Activated CD8-positive, alpha-beta T cell treated with anti-CD3 and anti-CD28 coated beads, Interleukin-2, amount 10 ng/mL, durations not matched to agents 7 days and 5 days (primary cell): ENCODE data around the gene FAM83C. TPM values are rescaled to one million over a fixed set of nuclear protein-coding genes. Genes with fewer than 3 reads are reported as not detected.
A peak's percentile ranks its signal among the peaks of the same experiment; 100 is the strongest.
"Not testable (repeated sequence)": the region's sequence is repeated elsewhere in the genome, so short reads cannot be mapped to it uniquely, and the experiment has no call there.

Source experiments
- ATAC-seq: fragments of 150-1000 bp; cut with Tn5 transposase; one replicate; pipeline ENCODE4 v1.10.0; 2021; ENCODE audit warnings: moderate library complexity
- CTCF ChIA-PET: fragments of 350-600 bp; sonication (Branson Sonifier 250); formaldehyde crosslinking; loops from one replicate; lab custom pipeline; 2021; ENCODE audit warnings: antibody characterized with exemption; lab: Charles Lee
- POLR2A ChIA-PET: fragments of 350-600 bp; sonication (Branson Sonifier 250); formaldehyde crosslinking; loops from one replicate; lab custom pipeline; 2021; ENCODE audit warnings: antibody characterized with exemption; lab: Charles Lee
- DNase-seq: peaks from one replicate; pipeline ENCODE4 v3.0.0-alpha.2; 2020
- H3K27ac Mint-ChIP-seq: one replicate; pipeline ENCODE4 v1.8.0; 2021; ENCODE audit warnings: mild to moderate bottlenecking, mixed read lengths
- H3K27me3 Mint-ChIP-seq: one replicate; pipeline ENCODE4 v1.8.0; 2021; ENCODE audit warnings: low read depth, mixed read lengths
- H3K36me3 Mint-ChIP-seq: one replicate; pipeline ENCODE4 v1.8.0; 2021; ENCODE audit warnings: low read depth, mixed read lengths
- H3K4me1 Mint-ChIP-seq: one replicate; pipeline ENCODE4 v1.8.0; 2021; ENCODE audit warnings: low read depth, mixed read lengths
- H3K4me3 Mint-ChIP-seq: one replicate; pipeline ENCODE4 v1.8.0; 2021; ENCODE audit warnings: mild to moderate bottlenecking, mixed read lengths
- H3K9me3 Mint-ChIP-seq: one replicate; pipeline ENCODE4 v1.8.0; 2022; ENCODE audit warnings: mixed read lengths; ENCODE audit not compliant: insufficient read depth
- total RNA-seq, 2 experiments: library from RNA; stranded (reverse); gene quantifications; one replicate each; pipeline ENCODE4 v1.2.3, GENCODE V29; 2021

Gene FAM83C
- total RNA-seq, 2 experiments from 2014 or later = not detected

- ATAC-seq (no peak), DNase-seq (no peak)
- no peaks in the 10 kb centered on the region for H3K9me3 Mint-ChIP-seq
- H3K27ac Mint-ChIP-seq = peak overlapping the region; percentile 66
- no peak overlapping the region for H3K4me3 Mint-ChIP-seq
- ChIA-PET POLR2A (no interaction called here), CTCF (interaction anchor here (8.6 kb wide), 1 partner anchor 10 kb away, joined by 84 read pairs; no protein-coding TSS in a partner anchor)
- H3K4me1 Mint-ChIP-seq = peaks cover 50% of the 10 kb centered on the region
- peaks cover 22% of the 10 kb centered on the region for H3K36me3 Mint-ChIP-seq
- no peaks in the 10 kb centered on the region for H3K27me3 Mint-ChIP-seq
Measured at GRCh38 chr20:35316086-35316485, 23.9 kb upstream of the FAM83C start.

DNA sequence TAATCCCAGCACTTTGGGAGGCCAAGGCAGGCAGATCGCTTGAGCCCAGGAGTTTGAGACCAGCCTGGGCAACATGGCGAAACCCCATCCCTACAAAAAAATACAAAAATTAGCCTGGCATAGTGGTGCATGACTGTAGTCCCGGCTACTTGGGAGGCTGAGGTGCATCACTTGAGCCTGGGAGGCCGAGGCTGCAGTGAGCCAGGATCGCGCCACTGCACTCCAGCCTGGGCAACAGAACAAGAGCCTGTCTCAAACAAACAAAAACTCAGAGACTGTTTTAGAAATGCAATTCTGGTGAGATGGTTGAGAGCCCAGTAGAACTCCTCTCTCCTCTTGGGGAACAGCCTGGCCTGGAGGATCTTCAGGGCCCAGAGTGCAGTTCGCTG, 23.4 kb upstream of the FAM83C start:
- CTCF ChIA-PET = interaction anchor here (1.1 to 2.0 kb wide), 3 partner anchors 11 to 132 kb away, joined by 3 to 16 read pairs (median 5); no protein-coding TSS in a partner anchor
- not testable (repeated sequence) for H3K27me3 Mint-ChIP-seq, DNase-seq, ATAC-seq, H3K4me3 Mint-ChIP-seq, H3K9me3 Mint-ChIP-seq
- peaks cover 22% of the 10 kb centered on the region for H3K36me3 Mint-ChIP-seq
- H3K4me1 Mint-ChIP-seq = peaks cover 53% of the 10 kb centered on the region
- POLR2A ChIA-PET = interaction anchor here (1.0 kb wide), 1 partner anchor 14 kb away, joined by 3 read pairs; no protein-coding TSS in a partner anchor
- H3K27ac Mint-ChIP-seq = peak overlapping the region; percentile 75

GRCh38 chr20:35314816-35315631, 22.8 kb upstream of the FAM83C start:
- DNase-seq (no peak), ATAC-seq (peak; percentile 58)
- Mint-ChIP-seq H3K27me3 (no peaks in the 10 kb centered on the region), H3K4me3 (no peak overlapping the region), H3K9me3 (no peaks in the 10 kb centered on the region), H3K36me3 (peaks cover 21% of the 10 kb centered on the region), H3K4me1 (peaks cover 53% of the 10 kb centered on the region), H3K27ac (peak overlapping the region; percentile 75)
- ChIA-PET POLR2A (interaction anchor here (1.0 kb wide), 1 partner anchor 14 kb away, joined by 3 read pairs; no protein-coding TSS in a partner anchor), CTCF (interaction anchor here (1.1 to 2.0 kb wide), 3 partner anchors 11 to 133 kb away, joined by 3 to 16 read pairs (median 5); no protein-coding TSS in a partner anchor)

GRCh38 chr20:35312318-35312717, 20.1 kb upstream of the FAM83C start:
- peaks cover 43% of the 10 kb centered on the region for H3K4me1 Mint-ChIP-seq
- ChIA-PET CTCF (interaction anchor here (1.0 to 2.1 kb wide), 4 partner anchors 8 to 127 kb away, joined by 3 to 7 read pairs (median 5); no protein-coding TSS in a partner anchor), POLR2A (no interaction called here)
- DNase-seq (no peak), ATAC-seq (no peak)
- H3K4me3 Mint-ChIP-seq = no peak overlapping the region
- no peaks in the 10 kb centered on the region for H3K27me3 Mint-ChIP-seq
- H3K36me3 Mint-ChIP-seq = peaks cover 26% of the 10 kb centered on the region
- peak overlapping the region; percentile 17 for H3K27ac Mint-ChIP-seq
- H3K9me3 Mint-ChIP-seq = no peaks in the 10 kb centered on the region

GRCh38 chr20:35311822-35312221, 19.6 kb upstream of the FAM83C start:
- POLR2A ChIA-PET = no interaction called here
- CTCF ChIA-PET = interaction anchor here (1.0 to 2.1 kb wide), 3 partner anchors 8 to 18 kb away, joined by 5 to 7 read pairs (median 5); no protein-coding TSS in a partner anchor
- DNase-seq = no peak

DNA sequence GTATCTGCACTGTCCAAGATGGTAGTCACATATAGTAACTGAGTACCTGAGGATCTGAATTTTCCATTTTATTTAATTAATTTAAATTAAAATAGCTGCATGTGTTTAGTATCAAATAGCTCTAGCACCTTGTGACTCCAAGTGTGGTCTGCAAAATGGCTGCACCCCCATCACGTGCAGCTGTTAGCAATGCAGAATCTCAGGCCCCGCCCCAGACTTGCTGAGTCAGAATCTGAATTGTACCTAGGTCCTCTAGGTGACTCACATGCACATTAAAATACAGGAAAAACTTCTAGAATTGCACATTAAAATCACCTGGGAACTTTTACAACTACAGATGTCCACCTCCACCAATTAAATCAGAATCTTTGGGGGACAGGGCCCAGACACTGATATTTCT, 19.2 kb upstream of the FAM83C start:
- peaks cover 51% of the 10 kb centered on the region for H3K4me1 Mint-ChIP-seq
- CTCF ChIA-PET = interaction anchor here (1.5 to 3.0 kb wide), 3 partner anchors 8 to 18 kb away, joined by 5 to 13 read pairs (median 7); no protein-coding TSS in a partner anchor
- ATAC-seq = no peak
- H3K27ac Mint-ChIP-seq = no peak overlapping the region
- H3K4me3 Mint-ChIP-seq = no peak overlapping the region
- peak; percentile 44 for DNase-seq
- POLR2A ChIA-PET = no interaction called here
- no peaks in the 10 kb centered on the region for H3K9me3 Mint-ChIP-seq
- peaks cover 26% of the 10 kb centered on the region for H3K36me3 Mint-ChIP-seq
- H3K27me3 Mint-ChIP-seq = no peaks in the 10 kb centered on the region

More at GRCh38 chr20:35311822-35312221, 19.6 kb upstream of the FAM83C start:
- Mint-ChIP-seq H3K36me3 (peaks cover 26% of the 10 kb centered on the region), H3K27ac (no peak overlapping the region), H3K4me3 (no peak overlapping the region), H3K27me3 (no peaks in the 10 kb centered on the region), H3K9me3 (no peaks in the 10 kb centered on the region), H3K4me1 (peaks cover 47% of the 10 kb centered on the region)
- ATAC-seq = no peak

DNA sequence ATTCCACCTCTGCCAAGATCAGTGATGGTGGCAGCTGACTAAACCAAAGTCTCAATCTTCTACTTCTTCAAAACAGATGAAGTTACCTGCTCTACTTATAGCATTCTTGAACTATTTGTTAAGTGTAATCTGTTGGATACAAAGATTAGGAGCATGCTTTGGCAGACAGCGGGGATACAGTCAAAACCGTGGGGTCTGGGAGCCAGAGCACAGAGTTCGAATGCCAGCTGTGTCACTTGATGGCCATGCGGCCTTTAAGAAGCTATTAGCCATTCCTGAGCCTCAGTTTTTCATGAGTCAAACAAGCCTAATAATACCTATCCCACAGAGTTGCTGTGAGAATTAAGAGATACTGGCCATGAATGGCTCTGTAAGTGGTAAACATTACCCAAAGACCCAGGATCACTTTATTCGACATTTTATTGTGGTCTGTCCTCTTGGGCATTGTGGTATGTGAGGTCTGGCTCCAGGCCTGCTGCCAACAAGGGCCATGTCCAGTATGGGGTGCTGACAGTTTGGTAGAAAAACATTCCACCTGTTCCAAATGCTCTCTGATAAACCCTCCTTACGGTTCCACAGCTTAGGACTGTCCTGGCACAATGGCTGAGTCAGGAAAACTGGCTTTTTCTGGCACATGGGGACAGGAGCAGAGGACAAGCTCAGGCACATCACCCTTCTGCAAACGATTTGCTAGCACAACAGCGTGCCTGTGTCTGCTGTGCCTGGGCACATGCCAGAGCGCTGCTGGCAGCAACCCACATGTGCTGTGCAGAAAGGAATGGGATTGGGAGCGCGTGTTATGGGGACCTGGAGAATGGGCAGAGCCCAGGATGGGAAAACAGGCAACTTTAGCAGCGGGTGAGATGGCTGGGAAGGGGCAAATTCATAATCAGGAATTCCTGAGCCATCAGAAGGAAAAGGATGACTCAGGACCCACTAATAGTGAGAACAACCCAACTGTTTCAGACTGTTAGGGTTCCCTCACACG, 15.7 kb upstream of the FAM83C start:
- Mint-ChIP-seq H3K9me3 (no peaks in the 10 kb centered on the region), H3K4me1 (peaks cover 61% of the 10 kb centered on the region), H3K27me3 (no peaks in the 10 kb centered on the region), H3K4me3 (no peak overlapping the region), H3K27ac (peak overlapping the region; percentile 65), H3K36me3 (peaks cover 20% of the 10 kb centered on the region)
- POLR2A ChIA-PET = no interaction called here
- CTCF ChIA-PET = interaction anchor here (0.7 to 9.3 kb wide), 14 partner anchors 9 to 187 kb away, joined by 3 to 94 read pairs (median 6); partner anchors contain the start of genes CEP250, EIF6 and GDF5
- no peak for DNase-seq
- no peak for ATAC-seq

- DNase-seq = peak; percentile 46
- H3K4me1 Mint-ChIP-seq = peaks cover 53% of the 10 kb centered on the region
- CTCF ChIA-PET = interaction anchor here (0.7 to 9.3 kb wide), 14 partner anchors 8 to 188 kb away, joined by 3 to 94 read pairs (median 4); partner anchors contain the start of genes CEP250, EIF6 and GDF5
Measured at GRCh38 chr20:35306931-35307517, 14.8 kb upstream of the FAM83C start.

DNA sequence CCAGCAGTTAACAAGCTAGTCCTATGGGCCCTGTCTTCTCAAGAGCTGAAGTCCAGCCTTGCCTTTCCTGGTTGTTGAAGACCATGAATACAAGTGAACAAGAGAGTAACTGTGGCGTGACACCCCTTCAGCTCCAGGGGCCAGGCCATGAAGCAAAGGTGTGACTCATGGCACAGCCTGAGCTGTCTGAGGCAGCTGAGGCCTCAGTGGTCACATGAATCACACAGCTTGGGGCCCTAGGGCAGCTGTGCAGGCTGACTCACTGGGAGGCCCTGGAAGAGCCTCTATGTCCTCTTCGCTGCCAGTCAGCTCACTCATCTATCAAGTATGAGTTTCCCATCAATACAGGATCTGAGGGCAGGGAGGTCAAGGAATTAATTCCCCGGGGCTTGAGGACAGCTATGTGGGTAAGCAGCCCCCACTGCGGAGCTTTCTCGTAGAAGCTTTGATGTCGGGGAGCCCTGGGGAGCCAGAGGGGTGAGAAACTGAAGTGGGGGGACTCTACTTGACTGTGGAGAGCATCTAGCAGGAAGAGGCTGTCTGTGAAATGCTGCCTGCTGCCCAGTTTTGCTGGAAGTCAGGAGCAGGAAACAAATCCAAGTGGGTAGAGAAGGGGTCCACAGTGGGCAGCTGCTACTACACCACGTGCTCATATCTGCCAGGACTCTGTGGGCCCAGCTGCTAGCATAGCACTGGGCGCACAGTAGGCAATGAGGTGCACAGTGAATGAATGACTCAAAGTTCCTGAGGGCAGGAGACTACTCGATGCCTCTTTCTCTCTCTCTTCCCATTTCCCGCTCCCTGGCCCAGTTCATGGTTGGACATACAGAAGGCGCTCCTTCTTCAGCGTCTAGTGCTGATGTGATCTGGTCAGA, 13.7 kb upstream of the FAM83C start:
- ATAC-seq (peak; percentile 82), DNase-seq (peak; percentile 75)
- ChIA-PET POLR2A (interaction anchor here (0.5 to 1.3 kb wide), 3 partner anchors 106 to 144 kb away, joined by 3 to 6 read pairs (median 5); partner anchors contain the start of genes GDF5 and UQCC1), CTCF (interaction anchor here (0.6 to 9.3 kb wide), 16 partner anchors 7 to 210 kb away, joined by 3 to 94 read pairs (median 12); partner anchors contain the start of genes CEP250 and GDF5)
- Mint-ChIP-seq H3K27me3 (no peaks in the 10 kb centered on the region), H3K9me3 (no peaks in the 10 kb centered on the region), H3K36me3 (peaks cover 10% of the 10 kb centered on the region), H3K4me3 (no peak overlapping the region), H3K27ac (peak overlapping the region; percentile 83), H3K4me1 (peaks cover 44% of the 10 kb centered on the region)

More at GRCh38 chr20:35306931-35307517, 14.8 kb upstream of the FAM83C start:
- ATAC-seq = peak; percentile 45
- Mint-ChIP-seq H3K27ac (no peak overlapping the region), H3K36me3 (peaks cover 12% of the 10 kb centered on the region), H3K27me3 (no peaks in the 10 kb centered on the region), H3K9me3 (no peaks in the 10 kb centered on the region), H3K4me3 (no peak overlapping the region)
- POLR2A ChIA-PET = no interaction called here

GRCh38 chr20:35304956-35305355, 12.7 kb upstream of the FAM83C start:
- peaks cover 44% of the 10 kb centered on the region for H3K4me1 Mint-ChIP-seq
- no peak overlapping the region for H3K4me3 Mint-ChIP-seq
- no peak for ATAC-seq
- no peak for DNase-seq
- ChIA-PET POLR2A (interaction anchor here (1.2 to 1.3 kb wide), 2 partner anchors 106 to 132 kb away, joined by 5 to 6 read pairs; partner anchors contain the start of genes GDF5 and UQCC1), CTCF (interaction anchor here (0.9 to 9.3 kb wide), 19 partner anchors 10 to 490 kb away, joined by 3 to 94 read pairs (median 6); partner anchors contain the start of genes CEP250, EDEM2 and GDF5)
- no peaks in the 10 kb centered on the region for H3K27me3 Mint-ChIP-seq
- peaks cover 7% of the 10 kb centered on the region for H3K36me3 Mint-ChIP-seq
- H3K9me3 Mint-ChIP-seq = no peaks in the 10 kb centered on the region
- no peak overlapping the region for H3K27ac Mint-ChIP-seq
